Lung (tissue), 12 donors: Measurements from ENCODE around the gene SEC61A1. TPM values are rescaled to one million over a fixed set of nuclear protein-coding genes. Genes with fewer than 3 reads are reported as not detected.

Experiments
- ATAC-seq: fragments of 200-7000 bp; cut with Tn5 transposase; one replicate; pipeline ENCODE4 v1.9.1; 2020; ENCODE audit warnings: moderate number of reproducible peaks; ENCODE audit not compliant: insufficient read depth, low FRiP score
- DNase-seq, 3 donors: peaks; one replicate each; pipeline ENCODE4 v3.0.0-alpha.2; 2013 to 2017
- H3K27ac ChIP-seq, 2 donors: one replicate each; pipeline ENCODE4 v1.5.1; 2013; ENCODE audit warnings: mild to moderate bottlenecking in 2 of 2, moderate library complexity in 2 of 2, control low read depth in 1 of 2, inconsistent platforms in 1 of 2, low read depth in 1 of 2, low read length in 1 of 2
- H3K27me3 ChIP-seq, 3 donors: one replicate each; pipeline ENCODE4 v1.5.1; 2013; ENCODE audit warnings: low read length in 2 of 3; ENCODE audit not compliant: control insufficient read depth in 3 of 3, insufficient read depth in 3 of 3
- H3K36me3 ChIP-seq, 4 donors: one replicate each; pipeline ENCODE4 v1.5.1; 2013; ENCODE audit warnings: low read length in 4 of 4, mild to moderate bottlenecking in 1 of 4, moderate library complexity in 1 of 4; ENCODE audit not compliant: control insufficient read depth in 4 of 4, insufficient read depth in 4 of 4
- H3K4me1 ChIP-seq, 5 donors: one replicate each; pipeline ENCODE4 v1.5.1; 2013; ENCODE audit warnings: low read length in 5 of 5, mild to moderate bottlenecking in 2 of 5, moderate library complexity in 1 of 5; ENCODE audit not compliant: control insufficient read depth in 5 of 5, insufficient read depth in 5 of 5
- H3K4me3 ChIP-seq: one replicate; pipeline ENCODE4 v1.5.1; 2013; ENCODE audit warnings: mild to moderate bottlenecking, control low read depth, moderate library complexity
- H3K9ac ChIP-seq, 2 donors: one replicate each; pipeline ENCODE4 v1.5.1; 2013; ENCODE audit warnings: low read length in 2 of 2, control low read depth in 1 of 2; ENCODE audit not compliant: insufficient read depth in 1 of 2
- H3K9me3 ChIP-seq, 4 donors: one replicate each; pipeline ENCODE4 v1.5.1; 2013; ENCODE audit warnings: low read length in 3 of 4, mild to moderate bottlenecking in 1 of 4, moderate library complexity in 1 of 4; ENCODE audit not compliant: control insufficient read depth in 4 of 4, insufficient read depth in 3 of 4
- WGBS, 2 donors: extraction: QIAGEN DNeasy Blood & Tissue Kit; methylation state at CpG; one replicate each; pipeline ENCODE4 v1.1.7; 2013; 5-methylcytosine and 5-hydroxymethylcytosine counted together
- polyA plus RNA-seq, 2 donors: library from polyadenylated mRNA; stranded (reverse); fragments of 200-250 nt; gene quantifications; one replicate each; pipeline ENCODE4 v1.2.1, GENCODE V29; 2013
- total RNA-seq, 2 donors: library from RNA; depleted of rRNA in 1 of 2; stranded (reverse); fragments of >200 nt in 1 of 2; gene quantifications; one replicate each; pipeline ENCODE4 v1.2.1, GENCODE V29; 2014 to 2021
- TF ChIP-seq, protein P1 (sequence below): IDR thresholded peaks from 2 replicates; pipeline ENCODE4 v1.5.1; 2012; ENCODE audit warnings: mild to moderate bottlenecking; ENCODE audit errors: control extremely low read depth, extremely low read depth
- donor health status: control.
- donor health status: control.
- donor health status: Bipolar disorder and iron deficiency.
- donor health status: healthy.
- donor health status: DM: yes; HTN: yes; CAD: no.

Gene SEC61A1
- total and polyA plus RNA-seq, 4 donors, result 137 to 270 (median 173) TPM

DNA sequence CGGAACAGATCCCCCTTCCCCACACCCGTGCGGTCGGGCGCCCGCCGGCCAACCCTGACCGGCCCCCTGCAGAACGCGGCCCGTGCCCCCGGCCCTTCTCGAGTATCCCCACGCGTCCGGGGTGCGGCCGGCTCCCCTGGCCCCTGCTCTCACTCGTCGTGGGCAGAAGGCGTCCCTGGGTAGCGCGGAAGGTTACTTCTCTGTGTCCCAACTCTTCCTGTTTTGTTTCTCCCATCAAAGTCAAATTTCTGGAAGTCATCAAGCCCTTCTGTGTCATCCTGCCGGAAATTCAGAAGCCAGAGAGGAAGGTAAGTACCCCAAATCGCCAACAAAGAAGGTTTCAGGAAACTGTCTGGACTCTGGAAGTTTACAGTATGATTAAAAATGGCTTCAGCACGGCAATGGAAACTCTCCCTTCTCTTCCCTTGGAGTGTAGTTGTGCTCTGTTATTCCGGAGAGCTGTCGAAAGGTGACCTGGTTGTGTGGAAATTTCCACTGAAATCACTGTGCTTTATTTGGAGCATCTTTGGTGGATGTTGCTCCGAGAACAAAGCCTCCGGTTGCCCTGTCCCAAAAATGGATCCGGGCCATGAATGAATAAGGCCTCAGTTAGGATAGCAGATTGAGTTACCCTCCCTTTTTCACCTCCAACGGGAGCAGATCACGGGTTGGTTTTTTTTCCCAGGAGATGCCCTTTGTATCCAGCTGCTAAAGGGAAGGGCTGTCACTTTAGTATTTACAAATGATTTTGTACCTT, 536 bp downstream of the SEC61A1 start:
- Histone ChIP-seq H3K27ac (peak overlapping the region; percentile 97 to 99), H3K4me3 (peak overlapping the region; percentile 97), H3K36me3 (peaks cover 3 to 28% (median 14%) of the 10 kb centered on the region in 4 donors), H3K9ac (peak overlapping the region; percentile 88 to 98), H3K9me3 (no peaks in the 10 kb centered on the region), H3K4me1 (peaks cover 6 to 31% (median 17%) of the 10 kb centered on the region in 5 donors), H3K27me3 (no peaks in the 10 kb centered on the region)
- peak in 2 of 3 donors; percentile 18 to 42 for DNase-seq
- TF ChIP-seq, protein P1, sequence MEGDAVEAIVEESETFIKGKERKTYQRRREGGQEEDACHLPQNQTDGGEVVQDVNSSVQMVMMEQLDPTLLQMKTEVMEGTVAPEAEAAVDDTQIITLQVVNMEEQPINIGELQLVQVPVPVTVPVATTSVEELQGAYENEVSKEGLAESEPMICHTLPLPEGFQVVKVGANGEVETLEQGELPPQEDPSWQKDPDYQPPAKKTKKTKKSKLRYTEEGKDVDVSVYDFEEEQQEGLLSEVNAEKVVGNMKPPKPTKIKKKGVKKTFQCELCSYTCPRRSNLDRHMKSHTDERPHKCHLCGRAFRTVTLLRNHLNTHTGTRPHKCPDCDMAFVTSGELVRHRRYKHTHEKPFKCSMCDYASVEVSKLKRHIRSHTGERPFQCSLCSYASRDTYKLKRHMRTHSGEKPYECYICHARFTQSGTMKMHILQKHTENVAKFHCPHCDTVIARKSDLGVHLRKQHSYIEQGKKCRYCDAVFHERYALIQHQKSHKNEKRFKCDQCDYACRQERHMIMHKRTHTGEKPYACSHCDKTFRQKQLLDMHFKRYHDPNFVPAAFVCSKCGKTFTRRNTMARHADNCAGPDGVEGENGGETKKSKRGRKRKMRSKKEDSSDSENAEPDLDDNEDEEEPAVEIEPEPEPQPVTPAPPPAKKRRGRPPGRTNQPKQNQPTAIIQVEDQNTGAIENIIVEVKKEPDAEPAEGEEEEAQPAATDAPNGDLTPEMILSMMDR, result no peak
- ATAC-seq, result no peak
- 1 to 3% methylated on average over 33 of the region's 33 CpGs for WGBS, 2 donors

DNA sequence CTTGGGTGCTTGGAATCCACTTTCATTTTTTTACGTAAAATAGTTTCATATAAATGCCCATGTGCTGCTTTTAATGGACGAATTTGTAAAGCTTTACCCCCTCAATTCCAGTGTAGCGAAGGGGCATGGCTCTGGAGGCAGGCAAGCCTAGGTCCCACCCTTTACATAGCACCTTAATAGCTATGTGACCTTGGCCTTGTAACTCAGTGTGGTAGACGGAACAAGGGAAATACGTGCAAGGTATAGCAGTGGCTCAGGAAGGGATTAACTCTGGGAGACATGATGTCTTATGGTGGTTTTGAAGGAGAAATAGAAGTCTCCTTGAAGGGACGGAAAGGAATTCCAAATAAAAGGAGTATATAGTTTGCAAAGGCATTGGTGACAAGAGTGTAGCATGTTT, 1.4 kb downstream of the SEC61A1 start:
- no peaks in the 10 kb centered on the region for H3K9me3 ChIP-seq
- no peaks in the 10 kb centered on the region for H3K27me3 ChIP-seq
- DNase-seq (no peak), ATAC-seq (no peak)
- WGBS, 2 donors, result 74 to 75% methylated on average over 6 of the region's 6 CpGs
- H3K4me3 ChIP-seq, result peak overlapping the region; percentile 41
- H3K4me1 ChIP-seq, result peaks cover 8 to 31% (median 17%) of the 10 kb centered on the region in 5 donors
- H3K9ac ChIP-seq, result peak overlapping the region in 1 of 2 donors; percentile 98
- TF ChIP-seq, protein P1, result no peak
- peaks cover 6 to 28% (median 16%) of the 10 kb centered on the region in 4 donors for H3K36me3 ChIP-seq
- H3K27ac ChIP-seq, result peak overlapping the region in 1 of 2 donors; percentile 33

DNA sequence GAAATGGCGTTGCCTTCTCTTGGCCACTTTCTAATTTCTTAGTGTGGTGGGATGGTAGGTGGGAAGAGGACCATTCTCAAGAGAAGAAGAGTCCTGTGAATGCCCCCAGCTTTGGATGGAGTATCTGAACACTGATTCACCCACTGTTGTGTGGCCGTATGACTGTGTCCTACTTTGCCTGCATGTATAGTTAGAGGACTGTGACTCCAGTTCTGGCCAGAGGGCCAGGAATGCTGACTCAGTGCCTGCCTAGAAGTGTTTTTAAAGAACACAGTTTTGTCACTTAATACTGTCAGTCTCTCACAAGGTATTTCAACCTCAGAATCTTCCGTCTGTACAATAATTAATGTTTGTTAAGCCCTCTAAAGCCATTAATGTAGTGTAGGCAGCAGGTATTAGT, 2.1 kb downstream of the SEC61A1 start:
- Histone ChIP-seq H3K36me3 (peaks cover 7 to 29% (median 16%) of the 10 kb centered on the region in 4 donors), H3K9me3 (no peaks in the 10 kb centered on the region), H3K4me1 (peaks cover 8 to 31% (median 17%) of the 10 kb centered on the region in 5 donors), H3K27me3 (no peaks in the 10 kb centered on the region), H3K27ac (peak overlapping the region in 1 of 2 donors; percentile 37), H3K4me3 (no peak overlapping the region), H3K9ac (no peak overlapping the region)
- no peak for ATAC-seq
- no peak for DNase-seq
- 61 to 79% methylated on average over 3 of the region's 3 CpGs for WGBS, 2 donors
- TF ChIP-seq, protein P1, result no peak
